ENCODE results near the gene KCNN3.

- no peak for TF ChIP-seq REST (IDR thresholded peaks at IDR 0.05; ENCODE audit: insufficient read depth in 1 of 2, low read depth in 2 of 2, low read length in 2 of 2)
- TF ChIP-seq POLR2AphosphoS5 (IDR thresholded peaks at IDR 0.05; ENCODE audit: low read depth, low read length), result no peak
Observed at GRCh38 chr1:154705544-154705943, 164.5 kb downstream of the KCNN3 start.

Data from PFSK-1 (cell line).